HG03103 (cell line): ENCODE data around the gene WDR87.

Experiments
- ATAC-seq: cut with Tn5 transposase; IDR thresholded peaks from one replicate; pipeline ENCODE4 v1.9.1; 2021; ENCODE audit warnings: low read depth; ENCODE audit not compliant: unreplicated experiment

Gene WDR87

GRCh38 chr19:37905946-37906868 is at the start of gene WDR87:
Gene WDR87, minus strand, starts transcription at chr19:37906594. Its CDS starts 8,355 bp downstream, at chr19:37898239.
- no peak for ATAC-seq

DNA sequence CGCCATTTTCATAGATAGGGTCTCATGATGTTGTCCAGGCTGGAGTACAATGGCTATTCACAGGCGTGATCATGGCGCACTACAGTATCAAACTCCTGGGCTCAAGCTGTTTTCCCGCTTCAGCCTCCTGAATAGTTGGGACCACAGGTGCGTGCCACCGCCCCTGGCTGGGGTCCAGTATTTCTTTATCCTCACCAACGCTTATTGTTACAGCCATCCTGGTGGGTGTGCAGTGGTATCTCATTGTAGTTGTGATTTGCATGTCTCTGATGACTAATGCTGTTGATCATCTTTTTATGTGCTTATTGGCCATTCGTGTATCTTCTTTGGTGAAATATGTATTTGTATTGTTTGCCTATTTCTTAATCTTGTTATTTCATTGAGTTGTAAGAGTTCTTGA is 49.6 kb upstream of the WDR87 start:
- no peak for ATAC-seq

DNA sequence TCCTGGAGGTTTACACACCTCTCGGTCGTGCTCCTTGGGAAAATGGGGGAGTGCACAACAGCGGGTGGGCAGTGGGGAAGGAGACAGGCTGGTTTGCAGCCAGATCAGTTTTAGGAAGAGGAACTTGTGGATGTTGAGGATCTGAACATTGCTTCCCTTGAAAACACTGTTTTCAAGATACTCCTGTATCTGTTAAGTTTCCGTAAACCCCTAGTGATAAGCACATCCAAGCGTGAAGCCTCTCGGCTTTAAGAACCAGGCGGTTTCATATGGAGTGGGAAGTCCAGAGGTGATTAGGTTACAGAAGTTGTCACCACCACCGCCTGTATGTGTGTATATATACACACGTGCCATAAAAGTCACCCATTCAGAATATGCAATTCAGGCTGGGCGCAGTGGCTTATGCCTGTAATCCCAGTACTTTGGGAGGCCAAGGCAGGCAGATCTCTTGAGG is 48.1 kb upstream of the WDR87 start:
- no peak for ATAC-seq

- ATAC-seq: no peak
These were observed 47.5 kb upstream of the WDR87 start for GRCh38 chr19:37953918-37954303.

DNA sequence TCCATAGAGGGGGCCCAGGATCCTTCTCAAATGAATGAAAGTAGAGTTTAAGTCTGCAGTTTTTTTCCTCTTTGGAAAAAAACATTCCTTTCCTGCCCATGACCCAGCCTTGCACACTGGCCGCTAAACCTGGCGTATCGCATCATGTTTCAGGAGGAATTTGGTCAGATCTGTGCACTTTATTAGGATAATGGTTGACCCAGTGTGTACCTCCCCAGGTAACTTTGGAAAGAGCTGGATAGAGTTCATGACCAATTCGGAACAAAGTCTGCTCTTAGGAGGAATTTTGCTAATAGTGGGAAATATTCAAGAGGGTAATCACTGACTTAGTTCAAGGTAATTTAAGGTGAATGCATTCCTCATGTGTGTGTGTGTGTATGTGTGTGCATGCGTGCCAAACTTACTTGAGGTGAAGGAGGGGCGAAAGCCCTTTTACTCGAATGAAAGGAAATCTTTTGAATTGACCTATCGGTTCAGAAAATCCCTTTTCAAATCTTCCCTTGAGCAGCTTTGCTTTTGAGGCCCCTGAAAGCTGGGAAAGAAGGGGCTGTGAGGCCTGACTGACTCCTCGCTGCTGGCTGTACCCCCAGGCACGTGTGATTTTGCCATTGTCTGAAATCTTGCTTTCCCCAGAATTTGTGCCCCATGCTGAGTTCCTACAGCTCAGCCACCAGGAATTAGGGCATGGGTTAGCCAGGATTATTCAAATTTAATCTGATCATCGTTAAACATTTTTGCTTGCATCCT is 47.0 kb upstream of the WDR87 start:
- no peak for ATAC-seq

DNA sequence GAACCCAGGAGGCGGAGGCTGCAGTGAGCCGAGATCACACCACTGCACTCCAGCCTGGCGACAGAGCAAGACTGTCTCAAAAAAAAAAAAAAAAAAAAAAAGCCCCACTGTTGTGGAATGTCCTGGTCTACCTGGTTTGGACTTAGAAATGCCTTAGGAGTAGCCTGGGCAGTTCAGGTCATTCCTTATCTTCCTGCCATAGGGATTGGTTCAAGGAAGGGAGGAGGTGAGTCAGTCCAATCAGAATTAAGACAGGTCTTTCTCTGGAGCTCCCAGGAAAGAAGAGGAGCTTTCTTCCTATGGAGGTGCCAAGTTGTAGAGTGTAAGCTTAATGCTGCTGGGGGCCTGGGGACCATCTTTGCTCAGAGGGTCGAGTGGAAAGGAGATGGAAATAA is 45.4 kb upstream of the WDR87 start:
- ATAC-seq: no peak

DNA sequence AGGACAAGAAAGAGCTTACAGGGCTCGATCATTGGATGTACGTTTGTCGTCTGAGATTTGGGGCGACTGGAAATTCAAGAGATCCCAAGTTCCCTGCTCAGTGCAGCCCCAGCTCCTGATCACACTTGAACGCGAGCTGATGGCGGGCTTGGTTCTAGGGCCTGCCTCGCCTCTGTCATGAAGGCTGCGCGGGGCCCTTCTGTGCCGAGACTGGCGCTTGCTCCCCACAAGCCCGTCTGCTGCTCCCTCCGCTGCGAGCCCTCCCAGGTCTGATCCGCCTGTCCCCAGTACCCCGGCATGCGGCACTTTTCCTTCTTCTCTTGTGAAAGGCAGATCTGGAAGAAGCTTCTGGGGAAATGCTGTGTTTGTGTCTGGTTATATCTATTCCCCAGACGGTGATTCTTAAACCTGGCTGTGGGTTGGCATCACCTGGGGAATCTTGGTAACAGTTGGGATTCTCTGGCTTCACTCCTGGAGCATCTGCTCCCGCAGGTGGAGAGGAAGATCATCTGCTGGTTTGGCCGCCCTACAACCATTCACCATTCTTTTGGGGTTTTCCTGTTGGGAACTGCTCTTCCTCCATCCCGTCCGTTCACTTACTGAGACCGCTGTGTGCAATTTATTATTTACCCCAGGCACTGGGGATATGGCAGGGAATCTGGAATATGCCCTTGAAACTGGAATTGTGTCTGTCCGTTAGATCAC is 44.2 kb upstream of the WDR87 start:
- no peak for ATAC-seq

- no peak for ATAC-seq
These were observed 42.0 kb upstream of the WDR87 start for GRCh38 chr19:37948362-37948761.

GRCh38 chr19:37947778-37948177 is 41.4 kb upstream of the WDR87 start:
- no peak for ATAC-seq

- no peak for ATAC-seq
These were observed 39.7 kb upstream of the WDR87 start for GRCh38 chr19:37946132-37946531.

GRCh38 chr19:37943480-37943879 is 37.1 kb upstream of the WDR87 start:
- no peak for ATAC-seq

GRCh38 chr19:37942516-37942902 is 36.1 kb upstream of the WDR87 start:
- no peak for ATAC-seq

- ATAC-seq: no peak
These were observed 35.6 kb upstream of the WDR87 start for GRCh38 chr19:37941782-37942515.

DNA sequence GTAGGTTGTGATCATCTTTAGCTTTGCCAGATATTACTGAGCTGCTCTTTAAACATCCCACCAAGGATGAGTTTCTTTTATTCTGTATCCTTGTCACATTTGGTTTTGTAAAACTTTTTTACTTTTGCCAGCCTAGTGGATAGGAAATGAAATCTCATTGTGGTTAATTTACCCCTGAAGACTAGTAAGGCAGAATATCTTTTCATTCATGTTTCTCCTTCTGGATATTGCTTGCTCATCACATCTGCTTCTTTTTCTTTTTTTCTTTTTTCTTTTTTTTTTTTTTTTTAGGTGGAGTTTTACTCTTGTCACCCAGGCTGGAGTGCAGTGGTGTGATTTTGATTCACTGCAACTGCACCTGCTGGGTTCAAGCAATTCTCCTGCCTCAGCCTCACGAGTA is 32.0 kb upstream of the WDR87 start:
- ATAC-seq: no peak

DNA sequence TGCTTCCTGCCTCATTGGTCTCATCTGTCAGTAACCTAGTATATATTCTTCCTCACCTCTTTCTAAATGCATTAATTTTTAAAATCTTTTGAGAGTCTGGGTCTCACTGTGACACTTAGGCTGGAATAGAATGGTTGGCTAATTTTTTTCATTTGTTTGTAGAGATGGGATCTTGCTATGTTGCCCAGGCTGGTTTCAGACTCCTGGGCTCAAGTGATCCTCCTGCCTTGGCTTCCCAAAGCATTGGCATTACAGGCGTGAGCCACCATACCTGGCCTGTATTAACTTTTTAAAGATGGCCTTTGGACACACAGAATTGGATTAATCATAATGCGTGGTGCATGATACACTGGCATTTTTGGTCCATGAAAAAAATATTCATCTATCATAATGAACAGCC is 30.5 kb upstream of the WDR87 start:
- ATAC-seq: no peak

DNA sequence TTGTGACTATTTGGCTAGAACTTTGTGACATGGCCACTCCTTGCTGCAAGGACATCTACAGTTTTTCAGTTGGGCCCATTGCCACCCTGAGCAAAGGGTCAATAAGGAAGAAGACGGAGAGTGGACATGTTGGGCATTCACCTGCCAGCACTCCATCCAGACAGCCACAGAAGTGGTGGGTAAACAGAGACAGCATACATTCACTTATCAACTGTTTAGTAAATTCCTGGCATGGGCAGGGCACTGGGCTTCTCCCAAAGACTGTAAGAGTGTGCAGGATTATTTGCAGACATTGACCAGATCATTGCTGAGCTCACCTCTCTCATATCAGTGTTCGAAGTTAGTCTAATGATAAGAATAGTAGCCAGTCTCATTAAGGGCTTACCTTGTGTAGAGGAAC is 29.8 kb upstream of the WDR87 start:
- no peak for ATAC-seq

DNA sequence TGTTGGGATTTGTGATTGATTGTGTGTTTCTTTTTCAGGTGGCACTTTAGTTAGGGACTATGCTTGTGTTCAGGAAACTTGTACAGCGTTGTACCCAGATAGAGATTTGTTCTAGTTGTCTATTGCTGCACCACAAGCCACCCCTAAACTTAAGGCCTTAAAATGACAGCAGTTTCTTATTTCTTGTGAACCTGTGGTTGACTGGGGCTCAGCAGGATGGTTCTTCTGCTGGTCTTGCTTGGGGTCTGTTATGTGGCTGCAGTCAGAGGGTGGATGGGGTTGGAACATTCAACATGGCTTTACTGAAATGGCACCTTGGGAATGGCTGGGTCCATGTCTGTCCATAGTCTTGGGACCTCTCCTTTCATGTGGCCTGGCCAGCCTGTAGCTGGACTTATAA is 28.9 kb upstream of the WDR87 start:
- no peak for ATAC-seq

- ATAC-seq: no peak
These were observed 27.6 kb upstream of the WDR87 start for GRCh38 chr19:37933937-37934358.

DNA sequence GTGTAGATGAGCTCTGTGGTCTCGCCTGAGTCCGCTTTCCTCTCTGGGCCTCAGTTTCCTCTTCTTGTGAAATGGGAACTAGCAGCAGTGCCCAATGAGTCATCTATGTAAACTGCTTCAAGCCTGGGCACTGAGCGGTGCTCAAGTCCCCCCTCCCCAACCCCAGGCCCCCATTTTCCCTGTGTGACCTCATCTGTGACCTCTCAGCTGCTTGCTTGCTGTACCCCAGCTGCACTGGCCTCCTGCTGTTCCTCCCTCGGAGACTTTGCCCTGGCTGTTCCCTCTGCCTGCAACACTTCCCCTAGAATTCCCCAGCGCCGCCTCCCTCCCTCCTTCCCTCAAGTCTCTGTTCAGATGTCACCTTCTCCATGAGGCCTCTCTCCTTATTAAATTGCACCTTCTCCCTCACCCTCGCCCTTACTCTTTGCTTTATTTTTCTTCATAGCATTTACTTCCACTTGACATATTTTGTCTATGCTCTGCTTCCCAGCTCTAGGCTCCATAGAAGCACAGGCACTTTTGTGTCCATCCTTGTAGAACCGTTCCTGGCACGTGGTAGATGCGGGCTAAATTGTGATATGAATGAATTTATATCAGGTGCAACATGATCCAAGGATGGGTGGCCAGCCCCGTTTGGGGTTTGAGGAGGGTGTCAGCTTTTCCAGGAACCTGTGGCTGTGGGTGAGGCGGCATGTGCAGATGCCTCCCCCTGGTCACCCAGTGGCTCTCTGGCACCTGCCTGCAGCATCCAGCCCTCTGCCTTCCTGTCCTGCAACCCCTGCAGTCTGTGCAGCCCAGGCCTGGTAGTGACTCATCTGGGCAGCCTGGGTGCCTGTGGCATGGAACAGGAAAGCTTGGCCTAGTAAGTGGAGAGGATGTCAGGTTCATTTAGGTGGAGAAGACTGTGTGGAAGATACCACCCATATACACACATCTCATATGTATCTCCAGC is 26.9 kb upstream of the WDR87 start:
- no peak for ATAC-seq
